HG03342 (cell line): Measurements from ENCODE around the gene WDPCP.
"Not testable (repeated sequence)": the region's sequence is repeated elsewhere in the genome, so short reads cannot be mapped to it uniquely, and the experiment has no call there.

Experiments used
- ATAC-seq: cut with Tn5 transposase; IDR thresholded peaks from one replicate; pipeline ENCODE4 v1.9.1; 2021; ENCODE audit warnings: mild to moderate bottlenecking, moderate library complexity; ENCODE audit not compliant: unreplicated experiment

Gene WDPCP

DNA sequence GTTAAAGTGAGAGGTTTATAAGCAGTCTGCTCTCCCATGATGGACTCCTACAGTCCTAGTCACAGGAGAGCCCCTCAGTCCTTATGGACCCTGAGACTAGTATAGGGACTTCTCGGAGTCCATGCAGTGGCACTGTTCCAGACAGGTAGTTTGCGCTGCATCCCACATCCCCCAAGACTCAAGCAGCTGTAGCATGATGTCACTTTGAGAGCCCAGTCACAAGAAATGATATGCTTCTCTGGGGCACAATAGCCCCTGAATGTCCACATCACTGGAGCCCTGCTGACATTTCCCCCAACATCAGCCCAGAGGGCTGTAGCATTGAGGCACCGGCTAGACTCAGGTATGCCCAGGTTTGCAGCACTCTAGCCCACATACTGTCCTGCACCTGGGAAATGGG lies 317.6 kb downstream of the WDPCP start:
- ATAC-seq: no peak

DNA sequence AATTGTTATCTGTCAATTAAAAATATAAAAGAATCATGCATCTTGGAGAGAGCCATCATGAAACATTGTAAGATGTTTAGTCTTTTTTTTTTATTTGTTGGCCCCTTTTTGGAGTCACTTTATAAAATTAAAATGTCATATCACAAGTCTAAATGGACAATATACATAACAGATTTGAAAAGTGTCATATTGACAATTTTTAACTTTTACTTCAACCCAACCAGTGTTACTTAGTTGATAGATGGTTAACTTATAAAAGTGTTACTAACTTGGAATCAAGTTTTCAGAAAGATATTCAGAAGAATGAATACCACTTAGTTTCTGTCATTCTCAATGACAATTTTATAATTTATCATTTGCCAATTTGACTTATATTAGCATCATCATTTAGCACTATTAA lies 319.3 kb downstream of the WDPCP start:
- ATAC-seq: no peak

DNA sequence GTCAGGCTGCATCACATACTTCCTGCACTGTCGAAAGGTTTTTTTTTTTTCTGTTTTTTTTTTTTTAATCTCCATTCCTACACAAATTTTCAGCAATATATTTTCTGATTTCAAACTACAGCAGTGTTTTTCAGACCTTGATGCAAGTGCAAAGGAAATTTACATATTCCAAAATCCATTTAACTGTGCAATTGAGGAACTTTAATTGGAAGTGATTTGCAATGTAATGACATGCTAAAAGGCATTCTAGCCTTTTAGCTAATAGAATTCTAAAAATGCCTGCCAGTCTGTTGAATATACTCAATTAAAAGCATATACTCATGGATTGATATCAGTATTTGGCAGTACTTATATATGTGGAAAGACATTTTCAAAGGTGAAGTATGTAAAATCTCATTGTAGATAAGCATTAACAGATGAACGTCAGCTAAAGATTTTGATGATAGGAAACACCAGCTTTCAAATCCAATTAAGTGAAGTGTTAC lies 327.1 kb downstream of the WDPCP start:
- no peak for ATAC-seq

DNA sequence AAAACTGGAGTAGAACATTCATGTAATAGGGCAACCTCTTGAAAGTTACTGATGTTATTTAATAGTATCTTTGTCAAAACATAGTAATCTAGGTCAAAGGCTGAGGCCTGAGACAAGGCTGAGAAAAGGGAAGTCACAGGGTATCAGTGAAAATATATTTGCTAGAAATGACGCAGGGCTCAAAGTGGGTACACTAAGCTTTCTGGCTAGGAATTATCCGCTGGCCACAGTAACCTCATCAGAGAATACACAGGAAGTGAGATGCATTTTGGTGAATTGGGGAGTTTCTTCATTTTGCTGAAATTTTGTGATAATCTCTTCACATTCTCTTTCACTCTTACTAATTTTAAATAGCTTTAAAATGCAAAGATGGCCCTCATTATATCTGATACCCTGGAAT lies 330.8 kb downstream of the WDPCP start:
- no peak for ATAC-seq

DNA sequence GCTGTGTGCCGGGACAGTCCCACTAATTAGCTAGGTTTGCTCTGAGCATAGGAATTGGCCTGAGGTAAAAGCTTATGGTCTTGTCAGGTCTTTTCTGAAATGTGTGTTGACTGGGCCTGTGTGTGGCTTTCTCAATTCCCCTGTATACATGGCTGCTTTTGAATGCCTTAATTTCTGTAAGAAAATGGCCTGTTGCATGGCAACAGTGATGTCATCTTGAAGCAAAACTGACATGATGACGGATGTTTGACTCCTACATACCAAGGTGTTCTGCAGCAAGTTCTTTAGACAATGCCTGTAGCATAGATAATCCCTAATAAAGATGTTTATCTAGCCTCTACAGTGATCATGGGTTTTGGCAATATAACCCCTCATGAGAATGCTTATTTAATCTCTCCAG lies 339.1 kb downstream of the WDPCP start:
- no peak for ATAC-seq

DNA sequence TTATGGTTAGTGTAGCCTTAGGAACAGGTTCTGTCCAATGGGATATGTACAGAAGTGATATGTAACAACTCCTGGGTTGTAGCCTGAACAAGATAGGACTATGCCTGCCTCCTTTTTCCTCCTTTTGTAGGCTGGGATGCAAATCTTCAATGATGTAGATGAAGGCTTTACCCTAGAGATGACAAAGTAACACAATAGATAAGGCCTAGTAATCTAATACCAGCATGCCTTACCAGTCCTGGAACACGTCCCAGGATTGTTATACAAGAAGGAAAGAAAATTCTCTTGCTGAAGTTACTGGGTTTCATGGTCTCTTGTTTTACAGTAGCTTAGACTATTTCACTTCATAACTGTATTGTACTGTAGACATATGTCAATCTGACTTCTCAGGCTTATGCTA lies 345.5 kb downstream of the WDPCP start:
- no peak for ATAC-seq

DNA sequence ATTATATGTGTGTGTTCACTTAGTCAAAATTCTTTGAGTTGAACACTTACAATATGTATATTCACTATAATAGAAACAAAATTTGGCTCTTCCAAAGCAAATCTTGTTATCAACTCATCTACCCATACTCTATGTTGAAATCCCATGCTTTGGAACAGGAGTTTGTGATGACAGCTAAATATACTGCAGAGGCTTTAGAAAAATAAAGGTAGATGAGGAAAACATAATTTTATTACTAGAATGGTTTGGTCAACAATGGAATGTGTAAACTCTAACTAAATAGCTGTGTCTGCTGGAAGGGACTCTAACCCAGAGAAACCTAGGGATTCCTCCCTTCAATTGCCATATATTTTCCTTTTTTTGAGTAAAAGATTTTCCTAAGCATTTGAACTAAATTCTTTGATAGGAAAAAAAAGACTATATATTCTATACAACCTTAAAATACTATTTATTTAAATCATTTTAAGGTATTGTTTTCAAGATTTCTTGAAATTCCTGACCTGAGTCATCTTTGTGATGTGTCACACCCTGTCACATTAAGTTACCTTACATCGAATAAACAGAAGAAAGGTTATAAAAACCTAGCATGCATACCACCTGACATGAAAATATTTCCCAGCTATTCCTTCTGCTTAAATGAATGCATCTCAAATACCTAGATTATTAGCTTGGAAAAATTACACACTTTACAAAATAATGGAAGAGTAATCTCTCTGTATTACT lies 362.2 kb downstream of the WDPCP start:
- no peak for ATAC-seq

DNA sequence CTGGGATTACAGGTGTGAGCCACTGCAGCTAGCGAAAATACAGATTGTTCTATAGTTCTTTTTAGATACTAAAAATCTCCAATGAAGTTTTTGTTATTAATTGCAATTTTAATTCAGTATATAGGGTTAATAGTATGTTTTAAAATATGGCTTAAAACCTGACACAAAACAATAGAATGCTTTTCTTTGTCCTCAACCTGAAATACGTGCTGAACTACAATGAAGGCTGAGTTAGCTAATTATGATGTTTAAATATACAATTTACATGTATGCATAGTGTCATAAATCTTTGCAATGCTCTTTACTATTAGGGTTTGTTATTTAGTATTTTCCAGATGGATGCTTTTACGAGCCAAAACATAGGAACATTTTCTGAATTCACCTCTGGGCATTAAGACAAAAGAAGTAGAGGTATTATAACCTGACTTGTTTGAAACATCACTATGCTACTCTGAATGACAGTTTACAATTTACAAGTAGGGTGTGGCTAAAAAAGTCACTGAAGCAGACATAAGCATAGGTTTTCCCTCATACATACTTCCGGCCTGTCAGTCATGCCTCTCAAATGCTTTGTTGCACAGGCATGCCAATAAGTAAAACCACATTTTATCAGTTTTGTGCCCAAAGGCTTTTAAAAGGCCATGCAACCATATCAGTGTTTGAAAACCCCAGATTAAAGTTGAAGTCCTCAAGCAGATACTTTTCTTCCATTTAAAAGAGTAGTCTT lies 369.3 kb downstream of the WDPCP start:
- no peak for ATAC-seq

DNA sequence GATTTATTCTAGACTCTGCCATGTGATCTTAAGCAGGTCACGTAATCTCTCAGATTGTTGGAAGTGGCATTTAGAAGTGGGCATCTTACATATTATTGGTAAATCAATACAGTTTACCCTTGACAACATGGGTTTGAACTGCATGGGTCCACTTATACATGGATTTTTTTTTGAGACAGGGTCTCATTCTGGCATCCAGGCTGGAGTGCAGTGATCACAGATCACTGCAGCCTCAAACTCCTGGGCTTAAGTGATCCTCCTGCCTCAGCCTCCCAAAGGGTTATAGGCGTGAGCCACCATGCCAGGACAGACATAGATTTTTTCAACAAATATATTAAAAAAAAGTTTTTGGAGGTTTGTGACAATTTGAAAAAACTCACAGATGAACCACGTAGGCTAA lies 393.0 kb downstream of the WDPCP start:
- no peak for ATAC-seq

DNA sequence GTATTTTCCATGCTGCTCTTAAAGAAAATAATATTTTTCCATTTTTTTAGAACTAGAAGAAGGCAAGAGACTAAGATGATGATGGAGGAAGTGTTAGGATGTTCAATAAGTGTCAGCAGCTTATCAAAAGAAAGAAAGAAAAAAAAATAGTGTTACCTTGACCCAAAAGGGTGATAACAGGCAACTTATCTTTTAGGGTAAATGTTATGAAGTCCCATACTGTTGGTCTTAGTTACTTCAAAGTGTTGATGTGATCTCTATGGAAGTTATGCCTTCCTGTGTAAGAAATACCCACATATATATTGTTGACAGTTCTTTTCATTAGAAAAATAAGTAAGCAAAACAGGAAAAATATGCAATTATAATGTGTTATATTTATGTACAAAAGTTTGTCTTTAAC lies 394.1 kb downstream of the WDPCP start:
- ATAC-seq: no peak

DNA sequence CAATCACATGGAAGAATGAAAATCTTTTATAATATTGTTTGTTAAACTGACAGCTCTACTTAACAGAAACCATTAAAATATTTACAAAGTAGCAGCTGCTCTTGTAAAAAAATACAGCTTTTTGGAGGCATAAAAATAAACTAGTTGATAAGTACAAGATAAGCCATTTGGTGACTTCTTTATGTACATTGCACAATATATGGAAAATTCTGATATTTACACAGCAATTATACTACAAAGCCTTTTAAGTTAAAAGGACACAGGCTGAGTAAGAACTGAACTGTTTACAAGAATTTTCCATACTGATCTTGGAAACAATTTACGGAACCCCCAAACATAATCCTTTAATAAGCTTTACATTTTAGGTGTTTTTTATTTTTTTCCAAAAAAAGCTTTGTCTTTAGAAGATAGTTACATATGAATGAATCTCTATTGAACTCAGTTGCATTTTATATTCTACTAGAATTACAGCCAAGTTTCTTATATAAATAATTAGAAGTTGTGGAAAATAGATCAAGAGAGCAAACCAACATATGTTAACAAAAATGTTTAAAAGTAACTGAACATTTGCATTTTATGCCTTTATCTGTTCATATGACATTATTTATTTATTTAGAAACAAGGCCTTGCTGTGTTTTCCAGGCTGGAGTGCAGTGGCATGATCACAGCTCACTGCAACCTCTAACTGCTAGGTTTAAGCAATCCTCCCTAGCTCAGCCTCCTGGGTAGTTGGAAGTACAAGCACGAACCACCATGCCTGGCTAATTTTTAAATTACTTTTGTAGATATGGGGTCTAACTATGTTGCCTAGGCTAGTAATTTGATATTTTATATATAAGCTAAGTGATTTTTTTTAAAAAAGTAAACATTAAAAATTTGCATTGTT lies 395.1 kb downstream of the WDPCP start:
- ATAC-seq: no peak

DNA sequence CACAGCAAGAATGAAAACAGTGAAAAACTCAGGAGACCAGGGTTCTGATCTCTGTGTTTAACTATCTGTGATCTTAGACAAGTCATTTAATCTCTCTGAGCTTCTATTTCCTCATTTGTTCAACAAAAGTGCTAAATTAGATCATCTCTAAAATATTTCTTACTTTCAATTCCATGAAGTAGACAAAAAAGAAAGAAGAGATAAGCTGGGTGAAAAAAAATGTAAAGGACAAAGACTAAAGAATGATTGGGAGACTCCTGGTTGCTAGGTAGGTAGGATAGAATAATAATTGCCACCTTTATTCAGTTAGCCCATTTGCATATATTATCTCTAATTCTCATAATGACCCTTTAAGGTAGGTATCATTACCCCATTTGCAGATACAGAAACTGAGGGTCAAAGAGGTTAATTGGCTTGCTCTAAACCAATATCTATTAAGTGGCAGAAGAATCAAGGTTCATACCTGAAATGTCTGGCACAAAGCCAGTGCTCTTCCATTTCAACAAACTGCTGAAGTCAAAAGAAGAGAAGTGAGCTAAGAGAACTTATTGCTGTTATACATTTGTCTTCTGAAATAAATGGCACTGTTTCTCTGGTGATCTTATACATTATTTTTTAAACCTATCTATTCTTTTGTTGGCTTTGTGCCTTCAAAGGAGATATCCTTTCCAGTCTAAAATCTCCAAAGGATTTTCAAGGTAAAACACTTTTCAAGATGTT lies 395.9 kb downstream of the WDPCP start:
- no peak for ATAC-seq

DNA sequence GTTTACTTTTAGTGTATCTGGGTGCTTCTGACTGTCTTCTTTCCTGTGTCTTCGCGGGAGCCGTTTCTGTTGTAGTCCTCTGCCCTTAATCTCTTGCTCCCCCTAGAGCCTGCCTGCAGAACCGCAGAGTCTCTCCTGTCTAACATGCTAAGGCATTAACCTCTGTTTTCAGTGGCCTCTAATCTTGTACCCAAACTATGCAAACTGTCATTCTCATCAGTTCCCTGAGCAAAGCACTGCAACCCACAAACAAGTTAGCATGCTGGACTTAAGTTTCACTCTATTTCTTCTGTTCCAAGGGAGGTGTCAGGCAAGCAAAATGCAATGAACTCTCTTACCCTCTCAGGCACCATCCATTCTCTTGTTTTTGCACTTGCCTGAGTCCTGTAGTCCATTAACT lies 399.3 kb downstream of the WDPCP start:
- peak; percentile 99 for ATAC-seq

DNA sequence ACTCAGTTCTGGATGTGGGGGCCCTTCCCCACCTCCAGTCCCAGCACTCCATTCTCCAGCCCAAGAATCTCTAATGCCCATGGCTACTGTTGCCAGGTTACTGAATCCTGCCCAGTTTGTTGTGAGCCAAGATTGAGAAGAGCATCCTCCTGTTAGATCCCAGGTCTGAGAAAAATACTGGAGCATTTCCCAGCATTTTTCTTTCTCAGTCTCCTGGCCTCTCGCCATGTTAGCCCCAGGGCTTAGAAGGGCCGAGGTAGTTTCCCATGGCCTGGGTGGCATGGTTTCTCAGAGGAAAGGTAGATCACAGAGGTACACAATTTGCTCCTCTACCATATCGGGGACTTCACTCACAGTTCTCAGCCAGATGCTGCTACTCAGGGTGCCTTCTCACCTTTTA lies 401.9 kb downstream of the WDPCP start:
- ATAC-seq: no peak

DNA sequence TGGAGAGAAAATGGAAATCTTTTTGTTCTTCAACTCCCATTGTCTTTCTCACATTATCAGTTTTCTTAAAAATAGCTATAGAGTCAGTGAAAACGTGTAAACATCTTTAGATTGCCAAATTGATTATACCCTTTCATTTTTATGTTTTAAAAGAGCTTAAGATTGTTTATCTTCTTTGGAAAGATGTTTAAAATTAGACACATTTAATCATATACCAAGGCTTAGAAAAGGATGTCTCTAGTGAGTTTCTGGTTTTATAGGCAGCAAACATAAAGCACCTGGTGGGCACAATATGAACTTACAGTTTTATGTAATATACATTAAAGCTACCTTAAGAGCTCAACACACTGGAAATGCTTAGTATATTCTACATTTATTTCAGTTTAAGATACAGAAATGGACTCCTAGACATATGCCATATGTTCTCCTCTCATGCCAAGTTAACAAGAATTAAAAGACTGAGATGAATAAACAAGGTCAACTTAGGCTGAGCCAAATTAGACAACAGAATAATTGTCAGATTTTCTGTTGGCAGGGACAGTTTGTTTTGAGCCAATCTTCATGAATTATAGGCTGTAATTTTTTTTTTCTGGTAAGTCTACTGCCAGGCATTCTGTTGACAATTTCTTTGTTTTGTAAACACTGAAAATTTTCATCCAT lies 425.0 kb downstream of the WDPCP start:
- no peak for ATAC-seq

DNA sequence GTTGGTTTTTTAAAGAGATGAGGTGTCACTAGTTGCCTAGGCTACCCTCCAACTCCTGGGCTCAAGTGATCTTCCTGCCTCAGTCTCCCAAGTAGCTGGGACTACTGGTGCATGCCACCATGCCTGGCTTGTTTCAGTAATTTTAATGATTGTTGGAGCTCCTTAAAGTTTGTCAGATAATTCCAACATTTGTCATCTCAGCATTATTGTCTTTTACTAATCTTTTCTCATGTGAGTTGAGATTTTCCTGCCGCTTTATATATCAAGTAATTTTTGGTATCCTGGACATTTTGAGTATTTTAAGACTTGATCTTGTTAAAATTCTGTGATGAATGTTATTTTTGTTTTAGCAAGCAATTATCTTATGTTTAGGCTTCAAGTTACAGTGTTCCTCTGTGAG lies 429.0 kb downstream of the WDPCP start:
- ATAC-seq: no peak

DNA sequence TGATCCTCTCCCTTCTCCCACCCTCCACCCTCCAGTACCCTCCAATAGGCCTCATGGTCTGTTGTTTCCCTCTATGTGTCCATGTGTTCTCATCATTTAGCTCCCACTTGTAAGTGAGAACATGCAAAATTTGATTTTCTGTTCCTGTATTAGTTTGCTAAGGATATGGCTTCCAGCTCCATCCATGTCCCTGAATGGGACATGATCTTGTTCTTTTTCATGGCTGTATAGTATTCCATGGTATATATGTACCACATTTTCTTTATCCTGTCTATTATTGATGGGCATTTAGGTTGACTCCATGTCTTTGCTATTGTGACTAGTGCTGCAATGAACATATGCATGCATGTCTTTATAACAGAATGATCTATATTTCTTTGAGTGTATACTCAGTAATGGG lies 451.6 kb downstream of the WDPCP start:
- not testable (repeated sequence) for ATAC-seq

DNA sequence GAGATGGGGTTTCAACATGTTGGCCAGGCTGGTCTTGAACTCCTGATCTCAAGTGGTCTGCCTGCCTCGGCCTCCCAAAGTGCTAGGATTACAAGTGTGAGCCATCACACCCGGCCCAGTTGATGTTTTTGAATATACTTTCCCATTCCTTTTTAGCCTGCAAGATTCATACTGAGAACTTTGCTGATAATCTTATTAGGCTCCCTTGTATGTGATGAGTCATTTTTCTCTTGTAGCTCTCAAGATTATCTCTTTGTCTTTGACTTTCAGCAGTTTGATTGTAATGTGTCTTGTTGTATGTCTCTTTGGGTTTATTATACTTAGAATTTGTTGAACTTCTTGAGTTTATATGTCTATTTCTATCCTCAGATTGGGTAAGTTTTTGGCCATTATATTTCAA lies 456.3 kb downstream of the WDPCP start:
- ATAC-seq: no peak

DNA sequence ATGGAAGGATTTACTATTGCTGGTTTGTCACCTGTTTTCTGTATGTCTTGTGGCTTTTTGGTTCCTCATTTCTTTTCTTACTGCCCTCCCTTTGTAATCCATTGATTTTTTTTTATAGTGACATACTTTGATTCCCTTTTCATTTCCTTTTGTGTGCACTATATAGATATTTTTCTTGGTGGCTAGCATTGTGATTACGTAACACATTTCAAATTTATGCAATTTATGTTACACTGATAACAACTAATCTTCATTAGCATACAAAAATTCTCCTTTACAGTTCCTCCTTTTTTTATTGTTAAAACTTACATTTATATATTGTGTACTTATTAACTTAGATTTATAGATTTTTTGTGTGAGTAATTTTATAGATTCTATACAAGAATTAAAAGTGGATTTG lies 457.1 kb downstream of the WDPCP start:
- ATAC-seq: no peak

DNA sequence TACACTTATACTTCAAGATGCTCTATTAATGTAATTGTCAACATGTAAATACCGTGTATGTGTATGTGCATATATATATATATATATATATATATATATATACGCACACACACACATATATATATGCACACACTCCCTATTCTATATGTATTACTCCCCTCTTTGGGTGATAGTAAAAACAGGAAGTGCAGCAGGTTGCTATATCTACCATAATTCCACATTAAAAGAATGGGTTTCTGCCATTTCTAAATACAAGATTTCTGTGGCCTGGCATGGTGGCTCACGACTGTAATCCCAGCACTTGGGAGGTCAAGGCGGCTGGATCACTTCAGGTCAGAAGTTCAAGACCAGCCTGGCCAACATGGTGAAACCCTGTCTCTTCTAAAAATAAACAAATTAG lies 460.7 kb downstream of the WDPCP start:
- no peak for ATAC-seq
